ENCODE results near the gene HRH1. TPM values are rescaled to one million over a fixed set of nuclear protein-coding genes. Genes with fewer than 3 reads are reported as not detected.
"Not testable (repeated sequence)": the region's sequence is repeated elsewhere in the genome, so short reads cannot be mapped to it uniquely, and the experiment has no call there.

The HRH1 gene
- total RNA-seq, 2 donors from 2014 or later: 5.5 to 11.4 TPM

GRCh38 chr3:11250902-11251806 is 96.9 kb downstream of the HRH1 start:
- DNase-seq (ENCODE audit: low spot score): no peak
- intact Hi-C loops (cut with DNase I): no loop called here

- intact Hi-C loops (cut with DNase I): no loop called here
- no peak for DNase-seq (ENCODE audit: low spot score)
These were observed 97.5 kb downstream of the HRH1 start for GRCh38 chr3:11251807-11252176.

- intact Hi-C loops (cut with DNase I): no loop called here
- DNase-seq (ENCODE audit: low spot score): no peak
These were observed 100.6 kb downstream of the HRH1 start for GRCh38 chr3:11254876-11255275.

- DNase-seq (ENCODE audit: low spot score); intact Hi-C loops (cut with DNase I): not testable (repeated sequence)
These were observed 101.2 kb downstream of the HRH1 start for GRCh38 chr3:11255537-11255936.

GRCh38 chr3:11258958-11259357 is 104.7 kb downstream of the HRH1 start:
- no peak for DNase-seq (ENCODE audit: low spot score)
- intact Hi-C loops (cut with DNase I): no loop called here

GRCh38 chr3:11260460-11260859 is 106.2 kb downstream of the HRH1 start:
- intact Hi-C loops (cut with DNase I): no loop called here
- DNase-seq (ENCODE audit: low spot score): no peak

GRCh38 chr3:11269007-11269406 is 114.7 kb downstream of the HRH1 start:
- no peak for DNase-seq (ENCODE audit: low spot score)

GRCh38 chr3:11271986-11272904 is 118.0 kb downstream of the HRH1 start, which contains the start of gene ATG7:
Gene ATG7 (plus strand): TSS chr3:11272397. CDS start chr3:11298696, 26,299 bp downstream.
- intact Hi-C loops (cut with DNase I): no loop called here
- DNase-seq (ENCODE audit: low spot score): peak; percentile 99

More at GRCh38 chr3:11269007-11269406, 114.7 kb downstream of the HRH1 start:
- intact Hi-C loops (cut with DNase I): no loop called here

- no peak for DNase-seq (ENCODE audit: low spot score)
- intact Hi-C loops (cut with DNase I): no loop called here
These were observed 118.7 kb downstream of the HRH1 start for GRCh38 chr3:11272906-11273574.

GRCh38 chr3:11273891-11274291 is 119.6 kb downstream of the HRH1 start:
- intact Hi-C loops (cut with DNase I): no loop called here
- no peak for DNase-seq (ENCODE audit: low spot score)

GRCh38 chr3:11274566-11275142 is 120.4 kb downstream of the HRH1 start:
- intact Hi-C loops (cut with DNase I): no loop called here
- DNase-seq (ENCODE audit: low spot score): no peak

- intact Hi-C loops (cut with DNase I): no loop called here
- no peak for DNase-seq (ENCODE audit: low spot score)
These were observed 121.6 kb downstream of the HRH1 start for GRCh38 chr3:11275926-11276325.

GRCh38 chr3:11276901-11277300 is 122.6 kb downstream of the HRH1 start:
- intact Hi-C loops (cut with DNase I): no loop called here
- DNase-seq (ENCODE audit: low spot score): no peak

- no peak for DNase-seq (ENCODE audit: low spot score)
- intact Hi-C loops (cut with DNase I): no loop called here
These were observed 128.2 kb downstream of the HRH1 start for GRCh38 chr3:11282250-11283138.

GRCh38 chr3:11283139-11283475 is 128.8 kb downstream of the HRH1 start:
- DNase-seq (ENCODE audit: low spot score): no peak
- intact Hi-C loops (cut with DNase I): no loop called here

- intact Hi-C loops (cut with DNase I): no loop called here
- no peak for DNase-seq (ENCODE audit: low spot score)
These were observed 129.7 kb downstream of the HRH1 start for GRCh38 chr3:11284011-11284410.

- DNase-seq (ENCODE audit: low spot score): no peak
- intact Hi-C loops (cut with DNase I): no loop called here
These were observed 131.2 kb downstream of the HRH1 start for GRCh38 chr3:11285471-11285870.

- intact Hi-C loops (cut with DNase I): no loop called here
- DNase-seq (ENCODE audit: low spot score): no peak
These were observed 133.1 kb downstream of the HRH1 start for GRCh38 chr3:11287404-11287803.

All from posterior vena cava (tissue), 2 donors.